ENCODE results near the gene MPRIP.

Gene MPRIP

DNA sequence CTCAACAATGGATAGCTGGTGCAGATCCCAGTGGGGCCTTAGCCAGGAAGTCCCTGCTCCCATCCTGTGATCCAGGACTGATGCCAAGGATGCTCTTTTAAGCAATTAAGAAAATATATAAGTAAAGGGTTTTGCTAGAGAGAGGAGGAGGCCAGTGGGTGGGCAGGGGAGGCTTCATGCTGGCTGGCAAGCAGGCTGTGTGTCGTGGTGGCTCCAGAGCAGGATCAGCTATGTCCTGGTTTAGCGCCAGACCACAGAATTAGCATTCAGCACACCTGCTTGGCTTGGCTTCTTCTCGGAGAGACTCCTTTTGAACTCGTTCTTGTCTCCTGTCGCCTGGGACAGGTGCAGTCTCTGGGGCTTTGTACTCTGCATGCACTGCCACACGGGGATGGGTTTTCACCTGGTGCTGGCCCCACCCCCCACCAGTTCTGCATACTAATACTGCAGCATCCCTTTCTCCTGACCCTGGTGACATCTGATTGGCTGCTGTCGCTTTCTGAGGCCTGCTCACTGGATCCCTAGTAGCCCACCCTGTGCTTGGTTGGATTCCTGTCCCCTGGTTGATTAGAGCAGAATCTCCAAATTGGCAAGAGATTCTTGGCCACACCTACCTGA lies 97.8 kb downstream of the MPRIP start:
- DNase-seq (ENCODE audit: low read depth) = no peak

DNA sequence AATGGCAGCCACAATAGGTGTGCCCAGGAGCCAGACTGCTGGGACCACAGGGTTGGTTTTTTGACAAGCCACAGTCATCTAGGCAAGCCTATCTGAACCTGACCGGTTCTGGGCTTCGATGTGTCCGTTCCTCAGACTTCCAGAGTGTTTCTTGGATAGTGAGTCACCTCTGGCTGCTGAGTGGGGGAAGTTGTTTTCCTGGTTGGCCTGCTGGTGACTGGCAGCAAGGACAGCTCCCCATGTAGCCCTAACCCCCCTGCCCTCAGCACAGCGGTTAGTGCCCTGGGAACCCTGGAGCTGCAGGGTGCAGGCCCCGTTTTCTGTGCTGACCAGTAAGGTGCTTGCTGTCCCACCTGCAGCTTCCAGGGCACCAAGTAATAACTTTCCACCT lies 98.3 kb downstream of the MPRIP start:
- DNase-seq (ENCODE audit: low read depth) = peak; percentile 73
- TF ChIP-seq, protein P1, sequence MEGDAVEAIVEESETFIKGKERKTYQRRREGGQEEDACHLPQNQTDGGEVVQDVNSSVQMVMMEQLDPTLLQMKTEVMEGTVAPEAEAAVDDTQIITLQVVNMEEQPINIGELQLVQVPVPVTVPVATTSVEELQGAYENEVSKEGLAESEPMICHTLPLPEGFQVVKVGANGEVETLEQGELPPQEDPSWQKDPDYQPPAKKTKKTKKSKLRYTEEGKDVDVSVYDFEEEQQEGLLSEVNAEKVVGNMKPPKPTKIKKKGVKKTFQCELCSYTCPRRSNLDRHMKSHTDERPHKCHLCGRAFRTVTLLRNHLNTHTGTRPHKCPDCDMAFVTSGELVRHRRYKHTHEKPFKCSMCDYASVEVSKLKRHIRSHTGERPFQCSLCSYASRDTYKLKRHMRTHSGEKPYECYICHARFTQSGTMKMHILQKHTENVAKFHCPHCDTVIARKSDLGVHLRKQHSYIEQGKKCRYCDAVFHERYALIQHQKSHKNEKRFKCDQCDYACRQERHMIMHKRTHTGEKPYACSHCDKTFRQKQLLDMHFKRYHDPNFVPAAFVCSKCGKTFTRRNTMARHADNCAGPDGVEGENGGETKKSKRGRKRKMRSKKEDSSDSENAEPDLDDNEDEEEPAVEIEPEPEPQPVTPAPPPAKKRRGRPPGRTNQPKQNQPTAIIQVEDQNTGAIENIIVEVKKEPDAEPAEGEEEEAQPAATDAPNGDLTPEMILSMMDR (conservative IDR thresholded peaks at IDR 0.05; ENCODE audit: control insufficient read depth, insufficient read depth, low read depth, low read length) = peak; percentile 15
- H3K4me3 ChIP-seq (ENCODE audit: control insufficient read depth, low read depth, low read length) = no peak overlapping the region

More for the DNA sequence above, 97.8 kb downstream of the MPRIP start:
- H3K4me3 ChIP-seq (ENCODE audit: control insufficient read depth, low read depth, low read length) = no peak overlapping the region
- TF ChIP-seq, protein P1 (conservative IDR thresholded peaks at IDR 0.05; ENCODE audit: control insufficient read depth, insufficient read depth, low read depth, low read length) = no peak

DNA sequence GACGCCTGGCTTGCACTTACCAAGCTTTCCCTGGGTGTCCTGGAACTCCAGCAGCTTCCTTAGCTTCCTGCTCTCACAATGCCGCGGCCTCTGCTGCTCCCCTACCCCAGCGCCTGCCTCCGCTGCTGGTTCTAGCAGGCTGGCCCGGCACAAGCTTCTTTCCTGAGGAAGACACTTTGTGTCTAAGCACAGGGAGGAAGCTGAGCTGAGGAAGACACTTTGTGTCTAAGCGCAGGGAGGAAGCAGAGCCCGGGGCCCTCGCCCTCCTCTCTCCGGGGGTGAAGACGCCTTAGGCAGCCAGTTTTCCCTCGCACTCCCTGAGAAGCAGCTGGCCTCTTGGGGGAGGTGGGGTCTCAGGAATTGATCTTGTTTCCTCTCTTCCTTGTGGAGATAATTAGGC lies 99.0 kb downstream of the MPRIP start:
- DNase-seq (ENCODE audit: low read depth) = no peak
- TF ChIP-seq, protein P1 (conservative IDR thresholded peaks at IDR 0.05; ENCODE audit: control insufficient read depth, insufficient read depth, low read depth, low read length) = no peak
- H3K4me3 ChIP-seq (ENCODE audit: control insufficient read depth, low read depth, low read length) = no peak overlapping the region

DNA sequence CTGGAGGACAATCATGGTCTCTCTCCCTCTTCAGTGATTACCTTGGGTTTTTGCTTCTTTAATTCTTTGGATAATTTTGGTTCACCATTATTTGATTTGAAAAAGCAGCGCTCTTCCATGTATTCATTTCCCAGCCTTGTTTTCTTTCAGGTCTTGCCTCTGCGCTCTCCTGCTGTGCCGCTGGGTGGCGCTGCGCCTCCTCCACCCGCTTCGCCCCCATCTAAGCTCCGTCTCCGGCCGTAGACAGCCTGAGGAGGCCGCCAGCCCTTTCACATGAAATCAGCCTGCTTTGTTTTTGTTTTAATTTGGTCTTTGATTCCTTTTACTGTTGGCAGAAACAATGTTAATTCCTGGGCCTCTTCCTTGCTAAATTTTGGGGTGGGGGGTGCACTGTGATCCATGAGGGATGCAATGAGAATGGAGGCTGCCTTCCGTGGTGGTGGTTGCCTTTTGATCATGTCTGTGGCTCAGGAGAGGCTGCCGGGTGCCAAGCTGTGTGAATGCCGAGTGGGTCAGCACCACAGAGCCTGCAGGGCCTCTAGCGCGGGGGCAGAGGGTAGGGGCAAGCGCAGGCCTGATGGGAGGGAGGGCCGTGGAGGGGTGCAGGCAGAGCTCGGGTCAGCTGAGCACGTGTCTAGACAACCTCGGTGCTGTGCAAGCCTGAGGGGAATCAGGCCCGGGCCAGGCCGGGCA lies 99.7 kb downstream of the MPRIP start:
- DNase-seq (ENCODE audit: low read depth) = peak; percentile 65
- TF ChIP-seq, protein P1 (conservative IDR thresholded peaks at IDR 0.05; ENCODE audit: control insufficient read depth, insufficient read depth, low read depth, low read length) = peak; percentile 92
- H3K4me3 ChIP-seq (ENCODE audit: control insufficient read depth, low read depth, low read length) = no peak overlapping the region

DNA sequence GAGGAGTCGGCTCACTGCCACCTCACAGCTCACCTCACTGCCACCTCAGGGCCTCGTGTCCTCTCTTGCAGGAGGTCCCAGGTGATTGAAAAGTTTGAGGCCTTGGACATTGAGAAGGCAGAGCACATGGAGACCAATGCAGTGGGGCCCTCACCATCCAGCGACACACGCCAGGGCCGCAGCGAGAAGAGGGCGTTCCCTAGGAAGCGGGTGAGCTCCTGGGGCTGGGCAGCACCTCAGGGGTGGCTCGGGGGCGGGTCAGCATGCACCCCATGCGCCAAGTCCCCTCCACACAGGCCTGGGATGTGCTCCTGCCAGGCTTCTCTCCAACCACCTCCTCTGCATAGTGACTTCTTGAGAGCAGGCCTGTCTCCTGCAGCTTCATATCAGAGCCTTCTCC lies 100.3 kb downstream of the MPRIP start:
- TF ChIP-seq, protein P1 (conservative IDR thresholded peaks at IDR 0.05; ENCODE audit: control insufficient read depth, insufficient read depth, low read depth, low read length) = no peak
- H3K4me3 ChIP-seq (ENCODE audit: control insufficient read depth, low read depth, low read length) = no peak overlapping the region
- DNase-seq (ENCODE audit: low read depth) = no peak

DNA sequence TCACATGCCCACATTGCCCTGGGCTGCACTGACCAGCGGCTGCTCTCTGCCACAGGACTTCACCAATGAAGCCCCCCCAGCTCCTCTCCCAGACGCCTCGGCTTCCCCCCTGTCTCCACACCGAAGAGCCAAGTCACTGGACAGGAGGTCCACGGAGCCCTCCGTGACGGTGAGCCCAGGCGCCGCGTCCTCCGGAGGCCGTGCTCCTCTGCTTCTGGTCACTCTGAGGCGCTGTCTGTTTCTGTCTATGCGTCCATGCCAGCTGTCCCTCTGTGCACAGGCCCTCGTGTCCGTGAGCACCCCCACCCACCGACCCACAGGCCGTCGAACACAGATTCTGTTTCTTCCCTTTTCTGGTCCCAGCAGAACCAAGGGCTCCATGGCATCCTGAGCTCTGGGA lies 101.2 kb downstream of the MPRIP start:
- H3K4me3 ChIP-seq (ENCODE audit: control insufficient read depth, low read depth, low read length) = no peak overlapping the region
- DNase-seq (ENCODE audit: low read depth) = no peak
- TF ChIP-seq, protein P1 (conservative IDR thresholded peaks at IDR 0.05; ENCODE audit: control insufficient read depth, insufficient read depth, low read depth, low read length) = no peak
